HS-27A (cell line): ENCODE data around the gene ZFYVE28.

Source experiments
- DNase-seq: peaks from one replicate; pipeline ENCODE4 v3.0.0-alpha.2; 2012; ENCODE audit warnings: low read depth, missing footprints

ZFYVE28 gene

DNA sequence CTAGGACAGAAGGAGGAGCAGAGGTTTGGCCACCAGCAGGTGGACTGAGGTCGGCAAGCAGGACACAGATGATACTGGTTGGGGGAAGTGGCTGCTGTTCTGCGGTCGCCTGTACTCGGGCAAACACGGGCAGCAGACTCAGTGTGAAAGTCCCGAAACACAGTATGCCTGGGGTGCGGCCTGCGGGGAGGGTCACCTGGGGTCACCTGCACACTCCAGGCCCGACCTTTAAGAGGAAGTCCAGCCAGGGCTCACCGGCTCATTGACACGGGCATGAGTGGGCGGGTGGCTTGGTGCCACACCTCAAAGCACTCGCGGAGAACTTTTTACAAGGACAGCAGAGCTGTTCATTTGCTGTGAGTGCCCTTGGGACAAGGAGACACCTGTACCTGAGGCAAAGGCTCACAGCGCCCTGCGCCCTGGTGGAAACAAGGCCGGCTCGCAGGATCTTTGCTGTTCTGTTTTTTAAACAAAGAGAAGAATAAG is 85.0 kb downstream of the ZFYVE28 start:
- no peak for DNase-seq

DNA sequence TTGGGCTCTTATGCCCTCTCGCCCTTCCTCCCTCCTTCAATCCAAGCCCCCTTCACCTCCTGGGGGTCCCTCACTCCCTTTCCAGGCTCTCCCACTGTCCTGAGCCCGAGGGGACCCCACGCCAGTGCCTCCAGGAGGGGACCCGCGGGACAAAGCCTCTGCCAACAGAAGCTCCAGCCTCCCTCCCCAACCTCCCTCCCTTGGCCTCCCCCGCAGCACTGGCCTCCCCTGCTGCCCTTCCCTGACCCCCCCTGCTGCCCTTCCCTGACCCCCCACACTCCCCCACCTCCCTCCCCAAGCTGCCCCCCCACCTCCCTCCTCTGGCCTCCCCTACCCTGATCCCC is 85.5 kb downstream of the ZFYVE28 start:
- DNase-seq, result no peak

DNA sequence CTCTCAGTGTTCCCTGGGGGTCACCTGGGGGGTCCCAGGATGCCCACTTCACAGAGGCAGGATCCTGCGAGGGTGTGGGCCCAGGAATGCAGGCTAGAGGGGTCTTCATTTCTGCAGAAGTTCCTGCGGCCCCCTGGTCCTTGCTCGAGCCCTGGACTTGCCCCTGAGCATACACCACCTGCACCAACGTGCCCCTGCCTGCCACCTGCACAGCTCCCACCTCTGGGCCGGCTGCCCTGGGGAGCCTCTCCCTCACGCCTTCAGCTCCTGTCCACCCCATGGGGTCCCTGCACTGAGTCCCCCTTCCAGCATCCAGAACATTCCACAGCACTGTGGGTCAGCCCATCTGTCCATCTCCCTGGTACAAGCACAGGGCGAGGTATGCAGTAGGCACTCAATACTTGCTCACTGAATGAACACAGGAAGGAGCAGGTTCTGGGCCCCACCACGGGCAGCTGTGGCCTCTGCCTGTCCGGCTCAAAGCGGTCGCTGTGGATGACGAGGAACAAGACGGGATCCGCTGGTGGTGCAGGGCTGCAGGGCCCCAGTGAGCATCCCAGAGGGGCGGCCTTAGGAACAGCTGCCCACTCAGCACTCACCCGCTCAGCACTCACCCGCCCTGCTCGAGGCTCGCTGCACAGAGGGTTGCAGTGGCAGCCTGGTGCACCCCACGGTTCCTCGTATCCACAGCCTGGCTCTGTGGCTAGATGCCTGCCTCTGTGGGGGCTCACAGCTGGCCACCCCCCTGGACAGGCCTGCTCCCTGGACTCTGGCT is 86.1 kb downstream of the ZFYVE28 start:
- no peak for DNase-seq

DNA sequence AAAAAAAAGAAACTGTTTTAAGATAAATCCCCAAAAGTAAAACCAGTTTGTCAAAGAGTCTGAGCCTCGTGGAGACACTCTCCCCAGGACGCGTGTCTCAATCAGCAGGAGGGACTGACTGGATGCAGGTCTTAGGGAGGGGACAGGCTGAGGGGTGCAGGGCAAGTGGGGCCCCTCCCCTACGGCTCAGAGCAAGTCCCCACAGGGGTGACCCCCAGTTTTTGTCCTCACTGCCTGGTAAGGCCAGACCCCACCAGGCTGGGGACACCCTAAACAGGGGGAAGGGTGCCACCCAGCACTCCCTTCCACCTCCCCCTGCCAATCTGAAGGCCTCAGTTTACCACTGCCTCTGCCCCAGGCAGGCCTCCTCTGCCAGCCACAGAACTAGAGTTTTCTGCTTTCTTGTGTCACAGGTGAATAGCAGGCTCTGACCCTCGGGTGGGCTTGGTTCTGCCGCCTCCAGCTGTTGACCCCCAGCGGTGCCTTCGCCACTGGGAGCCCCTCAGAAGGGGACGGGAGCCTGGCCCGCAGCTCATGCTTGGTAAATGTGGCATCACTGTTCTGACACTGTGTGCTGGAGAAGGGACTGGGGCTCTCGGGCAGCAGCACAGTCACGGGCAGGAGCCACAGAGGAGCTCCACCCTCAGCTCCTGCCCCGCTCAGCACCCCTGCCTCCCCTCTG is 86.8 kb downstream of the ZFYVE28 start:
- DNase-seq, result no peak

DNA sequence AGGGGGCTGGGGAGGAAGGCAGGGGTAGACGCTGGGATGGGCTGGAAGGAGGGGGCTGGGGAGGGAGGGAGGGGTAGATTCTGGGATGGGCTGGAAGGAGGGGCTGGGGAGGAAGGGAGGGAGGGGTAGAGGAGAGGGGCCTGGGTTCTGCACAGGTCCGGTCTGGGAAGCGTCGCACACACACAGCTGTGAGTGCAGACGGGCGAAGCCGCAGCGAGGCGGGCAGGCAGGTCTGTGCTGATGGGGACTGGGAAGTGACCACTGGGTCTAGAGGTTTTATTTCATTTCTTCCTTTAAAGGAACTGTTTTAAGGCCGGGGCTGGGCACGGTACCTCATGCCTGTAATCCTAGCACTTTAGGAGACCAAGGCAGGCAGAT is 87.4 kb downstream of the ZFYVE28 start:
- DNase-seq, result no peak

DNA sequence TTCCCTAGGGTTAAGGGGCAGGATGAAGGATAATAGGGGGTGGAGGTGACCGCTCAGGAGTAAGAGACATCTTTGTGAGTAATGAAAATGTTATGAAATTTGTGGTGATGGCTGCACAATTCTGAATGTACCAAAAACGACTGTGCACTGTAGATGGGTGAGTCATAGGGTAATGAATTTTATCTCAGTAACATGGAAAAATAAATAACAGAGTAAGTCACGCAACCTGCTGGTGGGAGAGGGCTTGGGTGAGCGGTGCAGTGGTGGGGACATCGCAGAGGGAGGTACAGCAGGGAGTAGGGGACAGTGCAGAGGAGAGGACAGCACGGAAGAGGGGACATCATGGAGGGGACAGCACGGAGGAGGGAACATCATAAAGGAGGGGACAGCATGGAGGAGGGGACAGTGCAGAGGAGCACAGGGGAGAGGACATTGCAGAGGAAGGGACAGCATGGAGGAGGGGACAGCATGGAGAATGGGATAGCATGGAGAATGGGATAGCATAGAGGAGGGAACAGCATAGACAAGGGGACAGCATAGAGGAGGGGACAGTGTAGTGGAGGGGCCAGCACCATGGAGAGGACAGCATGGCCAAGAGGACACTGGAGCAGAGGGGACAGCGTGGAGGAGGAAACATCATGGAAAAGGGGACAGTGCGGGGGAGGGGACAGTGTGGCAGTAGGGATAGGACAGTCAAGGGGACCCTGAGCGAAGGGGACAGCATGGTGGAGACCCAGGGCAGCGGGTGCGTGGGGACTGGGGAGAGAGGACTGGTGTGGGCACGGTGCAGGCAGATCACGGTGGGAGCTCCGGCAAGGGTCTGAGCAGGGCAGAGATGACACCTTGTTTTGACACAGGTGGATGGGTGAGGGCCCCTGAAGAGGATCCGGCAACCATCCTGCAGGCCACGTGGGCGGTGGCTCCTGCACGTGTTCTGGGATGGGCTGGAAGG is 88.1 kb downstream of the ZFYVE28 start:
- peak; percentile 76 for DNase-seq

DNA sequence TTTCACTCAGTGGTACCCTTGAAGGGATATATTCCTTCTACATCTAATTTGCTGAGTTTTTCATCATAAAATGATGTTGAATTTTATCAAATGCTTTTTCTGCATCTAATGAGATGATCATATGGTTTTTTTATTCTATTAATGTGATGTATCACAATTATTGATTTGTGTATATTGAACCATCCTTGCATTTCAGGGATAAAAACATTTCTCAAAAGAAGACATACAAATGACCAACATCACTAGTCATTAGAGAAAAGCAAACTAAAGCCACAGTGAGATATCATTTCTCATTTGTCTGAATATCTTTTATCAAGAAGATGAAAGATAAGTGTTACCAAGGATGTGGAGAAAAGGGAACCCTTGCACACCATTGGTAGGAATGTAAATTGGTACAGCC is 90.9 kb downstream of the ZFYVE28 start:
- no peak for DNase-seq

DNA sequence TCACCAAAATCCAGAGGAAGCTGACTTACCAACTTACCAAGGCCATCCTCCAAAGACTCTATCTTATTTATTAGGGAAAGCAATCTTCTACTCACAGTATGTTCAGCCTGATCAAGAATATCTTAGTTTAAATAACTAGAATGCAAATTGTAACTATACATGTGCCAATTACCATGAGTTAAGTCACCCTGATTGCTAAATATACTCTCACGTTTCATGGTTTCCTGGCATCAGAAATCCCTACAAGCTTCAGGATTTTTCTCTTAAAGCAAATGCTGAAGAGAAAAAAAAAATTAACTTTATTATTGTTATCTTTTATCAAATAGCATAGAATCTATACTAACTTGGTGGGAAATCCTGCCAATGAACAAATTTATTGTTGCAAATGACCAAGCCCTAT is 93.6 kb downstream of the ZFYVE28 start:
- DNase-seq, result no peak

DNA sequence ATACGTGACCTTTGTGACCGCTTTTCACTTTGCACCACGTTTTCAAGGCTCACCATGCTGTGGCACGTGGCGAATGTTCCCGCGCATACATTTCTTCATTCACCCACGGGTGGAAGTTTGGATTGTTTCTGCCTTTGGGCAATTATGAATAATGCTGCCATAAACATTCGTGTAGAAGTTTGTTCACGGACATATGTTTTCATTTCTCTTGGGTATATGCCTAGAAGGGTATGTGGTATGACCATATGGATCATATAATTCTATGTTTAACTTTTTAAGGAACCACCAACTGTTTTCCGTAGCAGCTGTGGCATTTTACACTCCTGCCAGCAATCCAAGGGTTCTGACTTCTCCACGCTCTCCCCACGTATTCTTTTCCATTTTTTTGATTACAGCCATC is 95.6 kb downstream of the ZFYVE28 start:
- DNase-seq, result no peak

DNA sequence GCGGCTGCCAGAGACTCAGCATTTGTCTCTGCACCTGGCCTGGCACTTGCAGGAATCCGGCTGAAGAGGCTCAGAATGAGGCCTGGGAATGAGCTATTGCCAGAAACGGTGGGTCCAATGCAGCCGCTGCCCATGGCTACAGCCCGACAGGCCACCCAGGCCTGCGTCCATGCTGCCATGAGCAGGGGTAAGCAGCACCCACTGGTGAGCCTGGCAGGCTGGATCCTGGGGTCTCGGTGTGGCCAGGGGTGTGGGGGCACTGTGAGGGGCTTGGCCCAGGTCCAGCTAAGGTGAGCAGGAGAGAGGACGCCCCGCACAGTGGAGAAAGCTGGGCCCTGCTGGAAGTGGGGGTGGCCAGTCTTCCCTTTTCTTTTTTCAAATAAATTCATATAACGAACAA is 96.2 kb downstream of the ZFYVE28 start:
- no peak for DNase-seq

DNA sequence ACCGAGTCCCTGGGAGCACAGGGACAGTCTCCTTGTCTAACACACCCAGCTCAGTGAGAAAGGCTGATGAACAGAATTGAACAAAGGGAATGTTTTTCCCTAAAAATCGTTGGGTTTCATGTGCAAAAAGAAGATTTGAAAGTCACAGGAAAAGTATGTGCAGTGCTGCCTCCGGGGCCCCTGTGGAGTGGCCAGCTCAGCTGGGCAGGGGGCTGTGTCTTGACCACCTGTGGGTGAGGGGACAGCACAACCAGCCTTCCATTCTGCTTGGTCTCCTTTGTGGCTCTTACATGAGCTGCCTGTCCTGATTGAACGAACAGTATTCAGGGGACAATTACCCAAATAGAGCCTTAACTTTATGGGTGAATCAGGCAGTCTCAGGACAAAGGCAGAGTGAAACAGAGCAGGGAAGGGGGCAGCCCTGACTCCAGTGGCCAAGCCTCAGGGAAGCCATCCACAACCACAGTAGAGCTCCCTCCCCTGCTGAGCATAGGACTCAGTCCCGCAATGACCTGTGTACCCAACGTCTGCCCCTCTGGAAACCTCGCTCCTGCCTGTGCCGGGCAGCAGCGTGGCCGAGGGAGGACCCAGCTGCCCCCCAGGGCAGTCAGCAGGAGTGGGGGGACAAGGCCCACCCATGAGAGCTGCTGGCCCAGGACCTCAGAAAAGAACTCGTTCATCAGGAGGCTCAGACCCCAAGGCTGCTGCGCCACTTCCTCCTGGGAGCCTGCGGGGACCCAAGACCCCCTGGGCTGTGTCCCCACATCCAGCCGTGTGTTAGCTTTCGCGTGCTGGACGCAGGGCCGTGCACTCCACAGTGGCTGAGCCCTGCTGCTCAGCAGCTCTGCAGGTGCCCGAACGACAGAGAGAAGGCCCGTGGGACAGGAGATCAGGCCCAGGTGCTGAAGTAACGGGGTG is 96.9 kb downstream of the ZFYVE28 start:
- DNase-seq, result no peak

DNA sequence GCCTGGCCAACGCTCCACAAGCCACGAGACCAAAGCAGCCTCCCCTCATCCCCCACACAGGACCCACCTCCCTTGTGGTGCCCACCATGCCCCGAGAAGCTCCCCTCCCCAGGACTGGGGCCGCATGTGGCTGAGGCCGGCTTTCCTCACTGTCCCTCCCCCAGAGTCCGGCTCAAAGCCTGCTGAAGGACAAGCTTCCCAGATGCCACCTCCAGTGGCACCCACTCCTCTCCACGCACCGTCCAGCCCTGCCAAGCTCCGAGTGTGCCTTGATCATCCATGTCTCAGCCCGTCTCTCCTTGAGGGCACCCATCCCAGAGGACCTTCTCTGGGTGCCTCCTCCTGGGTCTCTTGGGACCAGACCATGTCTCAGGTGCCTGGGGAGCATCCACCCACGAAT is 97.7 kb downstream of the ZFYVE28 start:
- DNase-seq, result no peak

DNA sequence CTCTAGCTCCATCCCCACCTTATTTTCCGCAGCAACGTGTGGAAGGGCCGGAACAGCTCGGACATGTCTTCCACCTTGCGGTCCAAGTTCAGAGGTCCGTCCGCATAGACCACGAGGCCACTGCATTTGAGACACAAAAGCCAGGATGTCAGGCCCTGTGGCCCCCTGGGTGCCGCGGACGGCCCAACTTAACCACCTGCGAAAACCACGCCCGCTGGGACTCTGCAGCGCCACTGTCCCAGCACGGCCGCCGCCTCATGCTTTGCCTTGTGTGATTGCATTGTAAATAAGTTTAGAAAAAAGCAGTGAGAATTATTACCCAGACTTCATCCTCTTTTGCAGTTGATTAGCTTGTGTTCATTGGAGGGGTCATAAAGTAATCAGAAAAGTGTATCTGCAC is 98.3 kb downstream of the ZFYVE28 start:
- no peak for DNase-seq

DNA sequence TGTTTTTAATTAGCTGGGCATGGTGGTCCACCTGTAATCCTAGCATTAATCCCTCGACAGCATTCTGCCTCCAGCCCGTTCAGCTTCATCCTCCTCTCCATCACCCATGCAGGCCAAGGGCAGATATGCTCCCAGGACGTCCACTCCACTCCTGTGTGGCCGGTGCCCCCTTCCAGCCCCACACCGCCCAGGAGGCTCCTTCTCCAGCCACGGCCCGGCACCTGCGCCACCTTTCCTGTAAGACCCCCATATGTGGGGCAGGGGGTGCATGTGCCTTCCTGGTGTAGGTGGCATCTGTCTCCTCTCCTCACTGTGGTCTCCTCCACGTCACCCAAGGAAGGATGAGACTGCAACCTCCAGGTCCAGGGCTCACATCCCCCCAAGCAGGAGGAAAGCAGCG is 99.6 kb downstream of the ZFYVE28 start:
- DNase-seq, result no peak

DNA sequence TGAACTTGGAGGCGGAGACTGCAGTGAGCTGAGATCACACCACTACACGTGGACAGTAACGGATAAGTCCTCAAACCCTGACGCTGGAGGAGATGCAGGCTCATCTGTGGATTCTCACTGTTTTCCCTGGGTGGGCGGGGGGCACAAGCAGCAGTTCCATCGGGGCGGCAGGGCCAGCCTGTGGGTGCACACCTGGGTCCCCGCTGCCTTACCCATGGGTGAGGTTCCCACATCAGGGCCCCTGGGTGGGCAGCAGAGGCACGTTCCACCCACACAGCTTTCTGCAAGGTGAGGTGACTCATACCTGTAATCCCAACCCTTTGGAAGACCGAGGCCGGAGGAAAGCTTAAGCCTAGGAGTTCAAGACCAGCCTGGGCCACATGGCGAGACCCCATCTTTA is 100.0 kb downstream of the ZFYVE28 start:
- no peak for DNase-seq

DNA sequence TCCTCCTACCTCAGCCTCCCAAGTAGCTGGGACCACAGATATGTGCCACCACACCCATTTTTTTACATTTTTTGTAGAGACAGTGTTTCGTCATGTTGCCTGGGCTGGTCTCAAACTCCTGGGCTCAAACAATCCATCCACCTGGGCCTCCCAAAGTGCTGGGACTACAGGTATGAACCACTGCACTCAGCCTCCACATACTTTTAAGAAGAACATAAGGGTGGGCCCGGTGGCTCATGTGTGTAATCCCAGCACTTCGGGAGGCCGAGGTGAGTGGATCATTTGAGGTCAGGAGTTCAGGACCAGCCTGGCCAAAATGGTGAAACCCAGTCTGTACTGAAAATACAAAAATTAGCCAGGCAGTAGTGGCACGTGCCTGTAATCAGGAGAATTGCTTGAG is 105.1 kb downstream of the ZFYVE28 start:
- DNase-seq, result no peak

DNA sequence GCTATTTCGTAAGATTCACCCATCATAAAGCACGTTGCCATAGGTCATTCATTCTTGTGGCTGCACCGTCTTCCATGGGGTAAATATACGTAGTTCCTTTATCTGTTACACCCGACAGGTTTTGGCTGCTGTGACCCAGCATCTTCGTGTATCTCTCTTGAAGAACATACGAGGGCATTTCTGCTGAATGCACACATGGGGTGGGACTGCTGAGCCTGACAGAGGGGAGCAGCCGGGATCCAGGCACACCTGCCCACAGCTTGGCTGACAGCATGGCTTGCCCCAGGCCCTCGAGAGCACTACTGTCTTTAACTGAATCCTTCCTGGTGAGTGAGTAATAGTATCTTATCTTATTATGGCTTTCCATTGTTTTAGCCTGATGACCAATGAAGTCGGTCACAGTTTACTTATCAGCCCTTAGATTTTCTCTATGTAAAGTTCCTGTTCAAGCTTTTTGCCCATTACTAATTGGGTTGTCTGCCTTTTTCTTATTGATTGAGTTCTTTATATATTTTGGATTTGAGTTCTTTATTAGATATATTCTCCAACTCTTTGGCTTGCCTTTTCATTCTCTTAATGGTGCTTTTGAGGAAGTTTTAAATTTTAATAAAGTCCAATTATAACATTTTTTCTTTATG is 111.6 kb downstream of the ZFYVE28 start:
- no peak for DNase-seq

DNA sequence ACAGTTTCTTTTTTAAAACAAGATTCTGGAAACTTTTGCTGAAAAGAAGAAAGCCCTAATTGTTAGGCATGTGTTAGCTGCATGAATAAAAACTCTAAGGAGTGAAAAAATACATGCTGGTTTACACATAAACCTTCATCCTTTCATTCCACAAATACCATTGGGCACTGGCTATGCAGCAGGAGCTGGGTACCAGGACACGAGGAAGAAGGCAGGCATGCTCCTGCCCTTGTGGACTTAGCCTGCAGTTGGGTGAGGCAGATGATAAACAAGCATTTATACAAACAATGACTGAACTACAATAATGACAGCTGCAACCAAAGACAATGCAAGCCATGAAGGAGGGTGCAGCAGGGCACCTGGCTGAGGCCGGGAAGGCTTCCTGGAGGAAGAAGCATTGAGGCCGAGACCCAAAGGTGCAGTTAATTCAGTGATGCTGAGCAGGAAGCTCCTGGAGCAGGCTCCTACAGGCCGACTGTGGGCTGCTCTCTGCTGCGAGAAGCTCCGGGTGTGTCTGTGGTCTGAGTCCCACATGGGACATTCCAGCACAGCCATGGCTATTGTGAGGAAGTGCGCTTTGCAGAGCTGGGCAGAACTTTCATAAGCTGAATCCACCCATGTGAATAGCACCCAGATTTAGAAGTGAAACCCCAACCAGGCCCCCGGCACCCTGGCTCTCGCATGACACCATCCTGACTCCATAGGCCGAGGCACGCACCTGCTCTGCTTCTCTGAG is 112.5 kb downstream of the ZFYVE28 start:
- no peak for DNase-seq

DNA sequence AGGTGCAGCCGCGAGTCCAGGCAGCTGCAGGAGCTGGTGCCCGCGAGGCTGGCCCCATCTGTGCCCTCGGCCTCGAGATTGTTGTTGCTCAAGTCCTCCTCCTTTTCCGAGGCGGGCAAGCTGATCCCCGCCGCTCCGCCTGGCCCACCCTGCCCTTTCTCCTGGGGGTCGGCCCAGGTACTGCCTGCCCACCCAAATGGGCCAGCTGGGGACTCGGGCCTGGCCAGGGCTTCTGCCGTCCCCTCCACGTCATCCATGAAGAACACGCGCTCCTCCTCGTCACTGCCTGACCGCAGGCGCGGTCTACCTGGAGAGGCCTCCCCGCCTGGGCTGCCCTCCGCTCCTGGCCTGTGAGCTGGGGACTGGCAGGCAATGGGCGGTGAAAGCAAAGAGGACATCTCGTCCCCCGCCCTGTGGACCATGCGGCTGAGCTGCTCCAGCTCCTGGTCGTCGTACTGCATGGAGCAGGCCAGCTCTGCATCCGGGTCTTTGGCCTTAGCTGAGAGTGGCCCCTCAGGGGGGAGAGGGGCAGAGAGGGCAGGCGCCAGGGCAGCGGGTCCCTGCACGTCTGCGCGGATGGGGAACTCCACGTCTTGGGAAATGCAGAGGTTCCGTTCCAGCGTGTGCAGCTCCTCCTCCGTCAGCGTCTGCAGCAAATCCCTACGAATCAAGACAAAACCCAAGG is 113.4 kb downstream of the ZFYVE28 start:
- no peak for DNase-seq
